ENCODE measurements around the gene CADPS.

DNA sequence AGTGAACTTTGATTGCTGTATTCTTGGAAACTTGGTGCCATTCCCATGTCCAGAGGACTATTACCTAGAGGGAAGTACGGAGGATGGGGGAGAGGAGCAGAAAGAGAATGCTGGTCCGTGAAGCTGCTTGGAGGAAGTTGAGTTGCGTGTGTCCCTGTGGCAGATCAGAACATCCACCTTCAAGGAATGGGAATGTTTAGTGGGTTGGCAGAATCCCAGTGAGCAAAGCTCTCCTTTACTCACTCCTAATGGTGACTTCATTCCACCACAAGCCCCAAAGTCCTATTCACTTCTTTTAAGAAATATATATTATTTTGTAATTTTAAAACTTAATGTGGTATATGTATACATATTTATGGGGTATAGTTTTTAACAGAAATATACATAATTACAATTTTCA, 254.0 kb downstream of the CADPS start:
- TF ChIP-seq, protein P1, sequence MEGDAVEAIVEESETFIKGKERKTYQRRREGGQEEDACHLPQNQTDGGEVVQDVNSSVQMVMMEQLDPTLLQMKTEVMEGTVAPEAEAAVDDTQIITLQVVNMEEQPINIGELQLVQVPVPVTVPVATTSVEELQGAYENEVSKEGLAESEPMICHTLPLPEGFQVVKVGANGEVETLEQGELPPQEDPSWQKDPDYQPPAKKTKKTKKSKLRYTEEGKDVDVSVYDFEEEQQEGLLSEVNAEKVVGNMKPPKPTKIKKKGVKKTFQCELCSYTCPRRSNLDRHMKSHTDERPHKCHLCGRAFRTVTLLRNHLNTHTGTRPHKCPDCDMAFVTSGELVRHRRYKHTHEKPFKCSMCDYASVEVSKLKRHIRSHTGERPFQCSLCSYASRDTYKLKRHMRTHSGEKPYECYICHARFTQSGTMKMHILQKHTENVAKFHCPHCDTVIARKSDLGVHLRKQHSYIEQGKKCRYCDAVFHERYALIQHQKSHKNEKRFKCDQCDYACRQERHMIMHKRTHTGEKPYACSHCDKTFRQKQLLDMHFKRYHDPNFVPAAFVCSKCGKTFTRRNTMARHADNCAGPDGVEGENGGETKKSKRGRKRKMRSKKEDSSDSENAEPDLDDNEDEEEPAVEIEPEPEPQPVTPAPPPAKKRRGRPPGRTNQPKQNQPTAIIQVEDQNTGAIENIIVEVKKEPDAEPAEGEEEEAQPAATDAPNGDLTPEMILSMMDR (IDR thresholded peaks at IDR 0.05): no peak
- no peak for TF ChIP-seq POLR2A (IDR thresholded peaks at IDR 0.05)
